GM19099 (cell line): ENCODE results near the gene ITIH2.

Experiments
- POLR2A ChIP-seq: IDR thresholded peaks from 3 replicates; pipeline ENCODE4 v1.6.1; 2011; ENCODE audit warnings: low read depth; ENCODE audit not compliant: insufficient read length; ENCODE audit errors: extremely low read depth

Gene ITIH2

DNA sequence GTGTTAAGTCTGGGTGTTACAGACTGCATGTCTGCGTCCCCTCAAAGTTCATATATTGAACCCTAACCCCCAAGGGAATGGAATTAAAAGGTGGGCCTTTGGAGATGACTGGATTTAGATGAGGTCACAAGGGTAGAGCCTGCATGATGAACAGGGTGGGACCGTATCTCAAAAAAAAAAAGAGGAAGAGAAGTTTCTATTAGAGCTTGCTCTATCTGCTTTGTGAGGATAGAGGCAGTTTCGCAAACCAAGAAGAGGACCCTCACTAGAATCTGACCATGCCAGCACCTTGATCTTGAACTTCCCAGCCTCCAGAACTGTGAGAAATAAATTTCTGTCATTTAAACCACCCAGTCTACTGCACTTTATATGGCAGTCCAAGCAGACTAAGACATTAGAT is 83.3 kb downstream of the ITIH2 start:
- TF ChIP-seq POLR2A: no peak

DNA sequence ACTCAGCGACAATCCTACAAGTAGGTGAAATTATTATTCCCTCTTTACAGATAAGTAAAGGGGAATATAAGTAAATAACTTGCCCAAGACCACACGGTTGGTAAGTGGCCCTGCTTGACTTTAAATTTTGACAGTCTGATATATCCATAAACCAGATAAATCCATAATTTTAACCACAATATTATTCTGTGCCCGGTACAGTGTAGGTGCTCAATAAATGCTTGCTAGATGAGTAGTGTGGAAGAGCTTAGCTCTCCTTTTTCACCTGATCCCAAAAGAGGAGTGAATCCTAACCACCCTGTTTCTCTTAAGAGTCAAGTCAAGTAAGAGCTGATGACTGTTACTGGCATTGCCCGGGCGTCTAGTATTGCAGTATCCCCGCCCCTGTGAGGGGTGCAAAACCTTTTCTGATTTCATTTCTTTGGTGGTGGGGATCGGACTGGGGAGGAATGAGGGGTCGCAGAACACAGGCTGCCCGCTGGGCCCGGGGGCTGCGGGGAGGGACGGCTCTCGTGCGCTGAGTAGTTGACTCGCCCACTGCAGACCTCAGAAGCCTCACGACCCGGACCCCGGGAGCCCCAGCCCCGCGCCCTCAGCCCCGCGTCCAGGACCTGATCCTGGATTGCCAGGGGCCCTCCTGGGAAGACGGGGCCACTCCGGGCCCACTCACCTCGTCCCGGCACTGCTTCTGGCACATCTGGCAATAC is 84.2 kb downstream of the ITIH2 start:
- TF ChIP-seq POLR2A: no peak

DNA sequence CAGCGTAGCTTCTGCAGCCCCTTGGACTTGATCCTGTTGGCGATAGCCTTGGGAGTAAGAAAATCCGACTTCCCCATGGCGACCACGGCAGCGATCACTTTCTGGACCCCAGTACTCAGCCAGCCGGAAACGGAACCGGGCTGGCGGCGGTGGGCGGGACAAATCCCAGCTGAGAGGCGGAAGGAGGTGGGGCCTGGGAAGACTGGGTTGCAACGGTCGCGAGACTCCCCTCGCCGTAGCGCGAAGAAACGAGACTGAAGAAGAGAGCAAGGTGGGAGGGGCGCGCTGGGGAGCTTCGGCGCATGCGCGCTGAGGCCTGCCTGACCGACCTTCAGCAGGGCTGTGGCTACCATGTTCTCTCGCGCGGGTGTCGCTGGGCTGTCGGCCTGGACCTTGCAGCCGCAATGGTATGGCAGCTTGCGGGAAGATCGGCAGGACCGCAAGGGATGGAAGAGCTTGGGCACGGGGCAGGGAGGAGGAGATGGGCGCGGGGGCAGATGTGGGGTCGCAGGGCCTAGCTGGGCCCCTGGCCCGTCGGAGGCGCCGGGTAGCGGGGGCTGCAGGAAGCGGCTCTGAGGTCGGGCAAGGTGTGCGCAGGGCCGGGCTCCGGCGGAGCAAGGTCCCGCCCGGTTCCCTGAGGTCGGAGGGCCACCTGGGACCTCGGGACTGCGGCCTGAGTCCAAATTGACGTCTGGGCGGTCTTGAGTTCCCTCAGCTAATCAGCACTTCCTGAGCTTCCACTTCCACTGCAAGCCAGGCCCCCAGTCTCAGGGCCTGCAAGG is 84.9 kb downstream of the ITIH2 start, which contains the start of the genes ATP5F1C and KIN:
TSS of gene ATP5F1C (plus strand) at position 321 of the 782 bp plus-strand sequence. CDS start at position 352, 31 bp downstream.
TSS of gene KIN (minus strand) at position 137 of the 782 bp plus-strand sequence. CDS start at position 77, 60 bp downstream.
- peak; percentile 95 for TF ChIP-seq POLR2A

DNA sequence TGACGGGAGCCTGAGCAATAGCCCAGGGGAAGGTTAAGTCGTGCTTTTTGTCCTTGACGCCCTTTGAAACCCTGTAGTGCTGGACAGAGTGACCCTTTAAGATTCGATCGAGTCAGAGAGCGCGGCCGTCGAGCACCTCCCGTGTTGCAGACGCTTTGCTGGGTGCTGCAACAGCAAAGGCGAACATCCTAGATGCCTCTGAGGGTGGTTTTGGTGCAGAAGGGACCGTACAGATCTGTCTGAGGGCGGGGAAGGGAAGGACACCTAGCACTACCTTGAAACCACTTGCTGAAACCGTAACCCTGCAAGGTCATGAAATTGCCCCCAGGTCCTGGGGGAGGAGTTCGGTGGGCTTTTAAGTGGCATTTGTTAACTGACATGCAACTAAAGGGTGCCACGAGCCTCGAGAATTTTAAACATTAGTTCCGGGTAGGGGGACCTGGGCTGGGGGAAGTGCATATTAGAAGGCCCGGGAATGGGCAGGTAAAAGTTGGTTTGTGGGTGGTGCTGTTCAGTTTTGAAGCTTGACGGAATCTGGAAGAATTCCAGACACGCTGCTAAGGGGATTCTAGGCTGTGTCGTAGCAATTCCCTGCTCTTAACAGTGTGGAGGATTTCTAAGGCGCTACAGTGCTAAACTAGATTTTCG is 85.6 kb downstream of the ITIH2 start:
- TF ChIP-seq POLR2A: no peak

DNA sequence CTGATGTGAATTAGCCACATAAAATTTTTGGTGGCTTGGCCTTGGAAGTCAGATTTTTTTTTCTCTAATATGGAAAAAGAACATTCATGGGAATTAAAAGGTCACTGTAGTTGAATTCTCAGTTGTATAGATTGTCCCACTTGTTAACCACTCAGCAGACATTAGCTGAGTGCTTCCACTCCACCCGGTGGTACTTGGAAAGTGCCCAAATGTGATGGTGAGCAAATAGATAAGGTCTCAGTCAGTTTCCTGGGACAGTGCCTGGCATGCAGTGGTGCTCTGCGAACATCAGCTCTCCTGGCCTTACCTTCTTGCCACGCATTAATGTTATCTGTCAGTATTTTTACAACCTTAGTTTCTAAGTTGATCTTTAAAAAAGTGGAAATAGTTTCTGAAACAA is 86.3 kb downstream of the ITIH2 start:
- no peak for TF ChIP-seq POLR2A

DNA sequence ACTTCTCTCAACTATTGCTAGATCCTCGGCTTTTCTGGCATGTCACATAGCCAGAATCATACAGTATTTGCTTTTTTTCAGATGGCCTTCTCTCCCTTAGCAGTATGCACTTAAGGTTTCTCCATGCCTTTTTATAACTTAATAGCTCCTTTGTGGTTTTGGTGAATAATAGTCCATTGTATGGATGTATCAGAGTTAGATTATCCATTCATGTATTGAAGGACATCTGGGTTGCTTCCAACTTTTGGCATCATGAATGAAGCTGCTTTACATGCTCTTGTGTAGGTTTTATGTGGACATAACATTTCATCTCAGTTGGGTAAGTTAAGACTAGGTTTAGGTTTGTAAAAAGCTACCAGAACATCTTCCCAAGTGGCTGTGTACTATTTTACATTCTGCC is 89.4 kb downstream of the ITIH2 start:
- TF ChIP-seq POLR2A: no peak

DNA sequence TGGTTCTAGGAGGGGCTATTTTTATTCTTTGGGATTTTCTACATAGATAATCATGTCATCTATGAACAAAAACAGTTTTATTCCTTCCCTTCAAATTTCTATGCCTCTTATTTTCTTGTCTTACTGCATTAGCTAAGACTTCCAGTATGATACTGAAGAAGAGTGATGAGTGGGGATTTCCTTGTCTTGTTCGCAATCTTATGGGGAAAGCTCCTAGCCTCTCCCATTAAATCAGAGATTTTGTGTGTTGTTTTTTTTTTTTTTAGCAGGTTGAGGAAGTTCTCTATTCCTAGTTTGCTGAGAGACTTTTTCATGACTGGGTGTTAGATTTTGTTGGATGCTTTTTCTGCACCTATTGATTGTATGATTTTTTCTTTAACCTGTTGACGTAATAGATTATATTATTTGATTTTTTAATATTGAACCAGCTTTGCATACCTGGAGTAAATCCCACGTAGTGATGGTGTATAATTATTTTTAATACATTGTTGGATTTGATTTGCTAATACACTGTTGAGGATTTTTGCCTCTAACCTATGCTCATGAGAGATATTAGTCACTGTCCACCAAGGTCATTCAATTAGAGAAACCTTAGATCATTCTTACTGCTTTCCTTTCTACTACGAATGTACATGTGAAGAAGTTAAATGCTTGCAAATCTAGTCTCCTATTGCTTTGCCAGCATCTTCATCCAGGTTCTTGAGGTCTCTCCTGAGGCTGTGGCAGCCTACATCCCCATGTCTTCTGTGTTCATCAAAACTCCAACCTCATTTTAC is 91.3 kb downstream of the ITIH2 start:
- TF ChIP-seq POLR2A: no peak

DNA sequence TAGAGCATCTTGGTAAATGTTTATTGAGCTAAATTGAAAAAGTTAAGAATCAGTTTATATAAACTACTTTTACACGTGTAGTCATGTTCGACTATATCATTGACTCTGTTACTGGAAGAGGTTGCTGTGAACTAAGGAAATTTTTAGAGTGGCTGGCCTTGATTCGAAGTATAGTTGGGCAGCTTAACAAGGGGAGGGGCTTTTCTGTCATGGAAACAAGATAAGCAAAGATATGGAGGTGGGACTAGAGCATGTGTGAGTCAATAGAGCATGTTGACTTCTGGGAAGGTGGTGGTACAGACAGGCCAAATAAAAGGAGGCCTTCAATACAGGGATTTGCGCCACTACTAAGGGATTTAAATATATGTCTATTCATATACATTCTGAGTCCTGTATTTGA is 92.5 kb downstream of the ITIH2 start:
- no peak for TF ChIP-seq POLR2A

DNA sequence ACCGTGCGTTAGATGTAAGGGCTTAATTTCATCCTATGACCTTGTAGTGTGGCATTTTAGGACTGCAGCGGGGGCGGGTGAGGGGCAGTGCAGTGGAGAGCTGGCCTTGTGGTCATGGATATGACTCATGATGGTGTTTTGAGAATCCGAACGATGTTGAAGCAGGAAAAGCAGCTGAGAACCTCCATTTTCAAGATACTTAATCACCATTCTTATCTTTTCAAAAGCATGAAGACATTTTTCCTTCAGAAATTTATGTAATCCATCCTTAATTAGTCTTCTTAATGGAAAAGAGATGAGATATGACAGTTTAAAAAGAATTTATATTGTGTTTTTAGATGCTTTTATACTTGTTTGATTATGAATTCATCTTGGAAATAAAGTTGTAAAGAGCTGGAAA is 94.5 kb downstream of the ITIH2 start:
- no peak for TF ChIP-seq POLR2A
